ENCODE results near the gene SFRP5.

Gene SFRP5

DNA sequence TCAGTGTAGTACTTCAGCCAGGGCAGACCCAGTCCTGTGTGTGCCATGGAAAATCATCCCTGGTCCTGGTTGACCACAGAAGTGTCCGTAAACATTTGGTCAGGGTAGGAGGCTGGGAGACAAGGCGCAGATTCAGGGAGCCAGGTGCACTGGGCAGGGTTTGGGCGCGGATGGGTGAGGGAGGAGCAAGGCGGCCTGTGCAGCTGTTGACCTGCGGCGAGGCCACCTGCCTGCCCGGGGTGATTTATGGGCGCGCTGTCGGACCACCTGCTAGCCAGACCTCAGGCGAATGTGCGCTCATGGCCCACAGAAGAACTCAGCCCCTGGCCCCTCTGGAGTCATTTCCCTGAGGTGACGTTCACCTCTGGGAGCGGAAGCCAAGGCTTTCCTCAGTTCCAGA, 6.6 kb downstream of the SFRP5 start:
- DNase-seq (ENCODE audit: low read depth in 2 of 2) = no peak

DNA sequence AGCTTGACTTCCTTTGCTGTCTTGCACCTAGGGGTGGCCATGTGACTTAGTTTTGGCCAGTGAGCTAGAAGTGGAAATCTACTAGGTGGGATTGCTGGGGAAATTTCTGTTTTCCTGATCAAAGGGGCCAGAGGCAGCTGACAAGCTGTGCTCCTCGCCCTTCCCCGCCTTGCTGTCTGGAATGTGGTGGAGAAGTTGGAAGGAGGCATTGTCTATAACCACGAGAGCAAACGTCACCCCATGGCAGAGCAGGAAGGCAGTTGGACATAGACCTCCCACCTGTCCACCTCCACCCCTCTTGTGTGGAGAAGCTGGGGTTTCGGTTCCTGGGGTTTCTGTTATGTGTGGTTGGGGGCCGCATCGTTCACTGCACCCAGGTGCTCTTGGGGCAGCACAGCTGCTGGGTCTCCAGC, 7.3 kb downstream of the SFRP5 start:
- no peak for DNase-seq (ENCODE audit: low read depth in 2 of 2)

DNA sequence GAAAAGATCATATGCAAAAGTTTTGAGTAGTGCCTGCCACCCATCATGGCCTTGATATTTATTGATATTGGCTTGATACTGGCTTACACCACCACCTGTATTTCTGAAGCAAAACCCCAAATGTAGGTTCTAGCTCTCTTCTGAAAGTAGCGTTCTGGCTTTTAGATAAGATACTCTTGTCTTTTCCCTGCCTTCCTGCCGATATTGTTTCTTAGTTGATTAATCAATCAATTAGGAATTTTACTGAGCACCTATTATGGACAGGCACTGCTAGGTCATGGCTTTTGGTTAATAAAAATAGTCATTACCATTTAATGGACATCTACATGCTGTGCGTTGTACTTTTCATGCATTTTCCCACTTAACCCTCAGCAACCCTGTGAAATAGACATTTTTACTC, 7.9 kb downstream of the SFRP5 start:
- no peak for DNase-seq (ENCODE audit: low read depth in 2 of 2)

DNA sequence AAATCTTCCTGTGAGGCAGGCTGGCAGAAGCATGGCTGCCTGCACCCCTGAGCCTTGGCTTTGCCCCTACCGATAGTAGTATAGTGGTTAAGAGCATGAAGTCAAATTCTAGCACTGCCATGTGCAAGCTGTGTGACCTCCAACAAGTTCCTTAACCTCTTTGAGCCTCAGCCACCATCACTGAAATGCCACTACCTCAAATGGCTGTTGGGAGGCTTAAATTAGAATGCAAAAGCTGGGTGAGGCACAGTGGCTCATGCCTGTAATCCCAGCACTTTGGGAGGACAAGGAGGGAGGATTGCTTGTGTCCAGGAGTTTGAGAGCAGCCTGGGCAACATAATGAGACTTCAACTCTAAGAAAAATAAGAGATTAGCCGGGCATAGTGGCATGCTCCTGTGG, 8.4 kb downstream of the SFRP5 start:
- DNase-seq (ENCODE audit: low read depth in 2 of 2) = no peak

DNA sequence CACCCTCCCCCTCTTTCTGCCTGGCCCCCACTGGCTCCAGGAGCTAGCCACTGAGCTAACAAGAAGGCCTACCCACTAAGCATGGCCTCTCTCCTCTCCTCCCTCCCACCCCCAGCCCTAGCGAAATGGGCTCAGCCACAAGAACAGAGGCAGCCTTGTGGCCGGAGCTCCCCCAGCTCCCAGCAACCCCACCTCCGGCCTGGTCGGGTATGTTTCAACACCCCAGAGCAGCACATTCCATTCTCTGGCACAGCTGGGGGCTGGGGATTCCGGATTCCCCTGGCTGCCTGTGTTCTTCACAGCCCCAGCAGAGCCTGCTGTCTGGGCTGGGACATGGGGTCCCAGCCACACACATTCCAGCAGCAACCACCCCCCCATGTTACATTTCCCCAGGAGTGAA, 9.0 kb downstream of the SFRP5 start:
- no peak for DNase-seq (ENCODE audit: low read depth in 2 of 2)

DNA sequence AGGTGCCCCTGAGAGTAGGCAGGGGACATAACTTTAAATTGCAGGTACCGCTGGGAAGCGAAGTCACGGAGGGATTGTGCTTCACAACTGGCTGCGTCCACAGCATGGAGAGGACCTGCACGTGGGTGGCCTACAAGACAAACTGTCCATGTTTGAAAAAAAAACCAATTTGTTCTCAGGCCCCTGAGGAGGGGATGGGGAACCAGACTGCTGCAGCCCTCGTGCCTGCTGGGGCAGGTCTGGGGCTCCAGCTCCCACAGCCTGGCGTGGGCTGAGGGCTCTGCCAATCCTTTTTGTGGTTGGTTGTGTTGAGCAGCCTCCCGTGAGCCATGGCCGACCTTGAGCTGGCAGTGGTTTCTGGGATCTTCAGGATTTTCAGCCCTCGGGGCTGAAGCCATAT, 9.7 kb downstream of the SFRP5 start:
- DNase-seq (ENCODE audit: low read depth in 2 of 2) = no peak

DNA sequence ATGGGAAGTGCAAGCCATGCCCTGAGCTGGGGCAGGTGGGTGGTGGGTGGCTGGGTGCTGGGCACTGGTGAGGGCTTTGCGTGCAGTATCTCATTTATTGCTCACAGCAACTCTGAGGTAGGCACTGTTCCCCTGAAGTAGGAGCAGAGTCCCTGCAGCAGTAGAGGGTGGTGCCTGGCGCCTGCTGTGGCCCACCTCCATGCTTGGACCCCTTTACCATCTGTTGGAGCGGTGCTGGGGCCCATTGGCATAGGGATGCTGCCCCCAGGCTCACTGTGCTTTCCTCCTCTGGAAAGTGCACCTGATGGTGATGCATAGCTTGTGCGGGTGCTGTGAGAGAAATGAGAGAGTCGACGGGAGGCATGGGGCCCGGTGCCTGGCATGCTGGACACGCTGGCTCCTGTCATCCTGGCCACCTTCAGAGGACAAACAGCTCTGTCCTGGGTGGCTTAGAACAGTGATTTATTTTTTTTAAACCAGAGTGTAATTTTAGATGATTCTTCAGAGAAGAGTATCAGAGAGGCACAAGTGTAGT, 10.4 kb downstream of the SFRP5 start:
- DNase-seq (ENCODE audit: low read depth in 2 of 2) = no peak

DNA sequence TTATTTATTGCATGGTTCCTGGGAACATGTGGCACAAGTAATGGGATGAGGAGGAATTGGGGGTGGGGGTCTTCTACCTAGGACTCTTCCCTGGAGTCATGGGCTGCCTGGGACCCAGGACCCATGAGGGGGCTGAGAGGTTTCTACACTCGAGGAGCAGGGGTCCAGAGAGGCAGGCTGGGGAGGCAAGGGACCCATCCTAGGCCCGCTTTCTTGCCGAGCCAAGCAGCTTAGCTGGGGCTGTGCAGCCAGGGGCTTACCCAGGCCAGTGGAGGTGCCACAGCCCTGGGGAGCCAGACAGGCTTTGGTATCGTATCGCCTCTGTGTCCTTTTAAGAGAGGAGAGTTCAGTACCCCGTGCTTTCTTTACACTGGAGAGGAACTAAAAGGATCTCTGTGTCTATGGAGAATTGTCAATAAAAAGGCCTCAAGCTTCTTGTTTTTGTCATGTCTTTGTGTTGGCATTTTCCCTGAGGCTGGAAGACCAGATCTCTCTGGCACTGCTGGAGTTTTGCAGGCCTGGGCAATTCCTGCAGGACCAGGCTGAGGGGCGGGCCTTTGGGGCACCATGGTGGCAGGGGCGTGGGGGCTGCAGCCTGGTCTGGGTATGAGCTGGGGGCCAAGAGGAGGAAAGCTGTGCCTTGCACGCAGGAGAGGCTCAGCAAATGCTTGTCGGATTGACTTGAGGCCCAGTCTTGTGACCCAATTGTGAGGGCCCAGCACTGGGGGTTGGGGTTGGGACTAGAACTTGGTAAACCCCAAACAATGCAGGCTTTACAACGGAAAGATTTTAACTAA, 11.1 kb downstream of the SFRP5 start:
- DNase-seq (ENCODE audit: low read depth in 2 of 2) = no peak

DNA sequence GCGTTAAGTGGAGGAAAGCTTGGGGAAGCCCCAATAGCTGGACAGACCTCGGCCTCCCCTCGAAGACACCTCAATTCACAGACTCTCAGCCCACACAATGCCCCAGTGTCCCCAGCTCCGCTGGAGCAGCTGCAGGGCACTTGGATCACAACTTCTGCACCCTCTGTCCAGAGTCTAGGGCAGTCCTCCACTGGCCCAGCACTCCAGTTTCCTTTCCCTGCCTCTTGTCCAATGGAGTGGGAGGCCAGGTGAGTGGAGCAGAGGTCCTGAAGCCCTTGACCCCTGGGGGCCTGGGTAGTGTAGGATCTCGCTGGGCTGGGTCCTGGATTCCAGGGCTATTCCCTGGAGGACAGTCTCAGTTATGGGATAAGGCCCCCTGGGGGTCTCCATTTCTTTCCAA, 11.9 kb downstream of the SFRP5 start:
- DNase-seq (ENCODE audit: low read depth in 2 of 2) = no peak

DNA sequence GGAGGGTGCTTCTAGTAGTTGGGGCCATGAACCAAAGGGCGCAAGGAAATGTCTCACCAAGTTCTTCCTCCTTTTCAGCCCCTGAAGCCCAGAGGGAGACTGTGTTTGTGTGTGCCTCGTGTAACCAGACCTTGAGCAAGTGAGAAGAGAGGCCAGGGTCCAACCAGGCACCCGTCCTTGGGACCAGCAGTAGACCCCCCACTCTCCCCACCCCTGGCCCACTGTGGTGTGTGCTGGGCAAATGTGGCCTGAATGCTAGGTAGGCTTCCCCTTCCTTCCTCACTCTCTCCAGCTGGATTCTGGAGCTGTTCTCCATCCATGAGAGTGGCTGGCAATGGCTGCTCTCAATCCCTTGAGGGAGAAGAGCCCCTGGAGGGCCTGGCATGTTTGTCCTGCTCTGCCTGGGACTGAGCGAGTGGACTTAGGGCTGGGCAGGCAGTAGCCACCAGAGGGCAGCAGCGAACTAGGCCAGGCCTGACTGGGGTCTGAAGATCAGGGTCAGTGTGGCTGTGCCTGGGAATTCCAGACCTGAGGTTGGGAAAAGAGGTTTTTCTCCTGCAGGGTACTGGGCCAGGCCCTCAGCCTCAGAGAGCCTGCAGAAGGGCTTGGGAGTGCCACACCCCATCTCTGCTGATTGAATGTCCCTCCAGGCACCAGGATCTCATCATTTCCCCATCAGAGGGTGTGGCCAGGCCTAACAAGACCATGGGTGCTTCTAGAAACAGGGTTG, 12.5 kb downstream of the SFRP5 start:
- DNase-seq (ENCODE audit: low read depth in 2 of 2) = no peak

DNA sequence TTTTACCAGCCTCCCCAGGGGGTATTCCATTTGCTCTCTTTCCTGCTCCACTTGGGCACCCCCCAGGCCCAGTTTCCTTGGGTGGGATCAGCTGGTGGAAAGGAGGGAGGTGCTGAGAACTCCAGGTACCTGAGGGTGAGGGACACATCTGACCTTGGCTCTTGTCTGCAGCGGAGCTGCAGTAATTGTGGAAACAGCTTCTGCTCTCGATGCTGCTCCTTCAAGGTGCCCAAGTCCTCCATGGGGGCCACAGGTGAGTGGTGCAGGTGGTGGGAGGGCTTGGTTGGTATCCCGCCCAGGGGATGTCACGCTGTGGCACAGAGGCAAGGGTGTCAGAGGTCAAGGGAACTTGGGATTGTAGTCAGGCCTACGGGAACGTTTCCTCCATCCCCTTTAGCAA, 14.3 kb downstream of the SFRP5 start:
- no peak for DNase-seq (ENCODE audit: low read depth in 2 of 2)

DNA sequence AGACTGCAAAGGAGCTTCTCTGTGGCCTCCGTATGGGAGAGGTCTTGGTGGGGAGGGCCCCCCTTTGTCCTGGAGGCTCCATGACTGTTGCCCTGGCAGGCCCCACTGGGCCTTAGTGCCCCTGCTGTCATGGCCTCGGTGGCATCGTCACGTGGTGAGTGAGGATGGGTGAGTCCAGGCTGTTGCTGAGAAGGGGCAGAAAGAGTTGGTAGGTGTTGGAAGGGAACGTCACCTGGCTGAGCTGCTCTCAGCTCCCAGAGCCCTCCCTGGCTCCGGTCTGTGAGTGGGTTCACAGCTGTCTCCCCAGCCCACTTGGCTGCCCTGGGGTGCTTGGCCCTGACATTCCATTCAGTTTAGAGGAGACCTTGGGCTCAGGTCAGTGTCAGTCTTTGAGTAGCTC, 16.1 kb downstream of the SFRP5 start:
- DNase-seq (ENCODE audit: low read depth in 2 of 2) = no peak

DNA sequence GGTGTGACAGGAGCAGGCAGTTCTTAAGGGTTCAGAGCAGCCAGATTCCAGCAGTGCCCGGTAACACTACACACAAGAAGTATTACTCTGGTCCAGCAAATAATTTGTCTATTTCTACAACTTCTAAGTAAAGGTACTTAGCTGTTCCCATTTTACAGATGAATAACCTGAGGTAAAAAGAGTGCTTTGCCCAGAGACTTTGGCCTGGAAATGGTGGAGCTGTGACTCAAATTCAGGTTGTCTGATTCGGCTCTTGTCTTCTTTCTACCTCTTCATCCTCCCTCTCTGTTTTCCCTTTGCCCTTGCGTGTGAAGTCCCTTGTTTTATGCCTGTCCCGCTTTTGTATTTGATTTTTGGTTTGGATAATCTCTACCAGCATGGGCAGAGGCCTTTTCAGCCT, 17.1 kb downstream of the SFRP5 start:
- DNase-seq (ENCODE audit: low read depth in 2 of 2) = no peak

DNA sequence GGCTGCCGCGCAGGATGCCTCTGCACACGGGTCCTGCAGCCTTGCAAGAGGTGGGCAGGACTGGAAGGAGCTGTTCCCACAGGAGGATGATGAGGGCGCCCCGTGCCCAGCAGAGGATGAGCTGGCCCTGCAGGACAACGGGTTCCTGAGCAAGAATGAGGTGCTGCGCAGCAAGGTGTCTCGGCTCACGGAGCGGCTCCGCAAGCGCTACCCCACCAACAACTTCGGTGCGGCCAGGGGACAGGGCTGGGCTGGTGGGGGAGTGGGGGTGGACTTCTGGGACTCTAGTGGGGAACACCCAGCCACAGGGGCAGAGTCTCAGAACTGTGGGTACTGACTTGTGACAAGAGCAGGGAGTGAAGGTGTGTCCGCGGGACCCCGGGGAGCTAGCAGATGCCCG, 18.8 kb downstream of the SFRP5 start:
- no peak for DNase-seq (ENCODE audit: low read depth in 2 of 2)

DNA sequence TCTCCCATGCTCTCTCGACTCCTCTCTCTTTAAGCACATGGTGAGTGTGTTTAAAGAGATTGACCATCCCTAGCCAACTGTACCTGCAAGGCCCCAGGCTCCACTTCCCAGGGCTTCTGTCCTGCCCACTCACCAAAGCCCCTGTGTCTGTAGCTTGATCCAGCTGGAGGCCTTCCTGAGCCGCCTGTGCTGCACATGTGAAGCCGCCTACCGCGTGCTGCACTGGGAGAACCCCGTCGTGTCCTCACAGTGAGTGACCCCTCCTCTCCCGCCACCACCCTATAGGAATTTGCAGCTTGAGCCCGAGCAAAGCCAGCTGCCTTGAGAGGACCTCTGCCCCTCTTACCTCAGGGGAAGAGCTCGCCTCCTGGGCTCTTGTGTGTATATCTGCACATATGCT, 23.7 kb downstream of the SFRP5 start:
- no peak for DNase-seq (ENCODE audit: low read depth in 2 of 2)

DNA sequence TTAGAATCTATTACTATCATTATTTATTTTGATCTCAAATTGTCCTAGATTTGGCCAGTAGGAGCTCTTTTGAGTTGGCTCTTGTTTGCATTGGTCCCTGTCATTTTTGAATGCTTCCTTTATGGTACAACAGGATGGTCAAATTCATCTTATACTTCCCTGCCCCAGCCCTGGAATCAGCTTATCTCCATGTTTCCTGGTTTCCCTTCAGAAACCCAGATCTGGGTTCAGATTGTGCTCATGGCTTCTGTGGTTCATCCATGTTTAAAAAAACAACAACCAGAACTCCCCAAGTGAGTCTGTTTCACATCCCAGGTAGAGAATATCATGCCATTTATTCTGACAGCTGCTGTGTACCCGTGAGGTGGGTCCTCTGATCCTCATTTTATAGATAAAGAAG, 24.2 kb downstream of the SFRP5 start:
- DNase-seq (ENCODE audit: low read depth in 2 of 2) = no peak

DNA sequence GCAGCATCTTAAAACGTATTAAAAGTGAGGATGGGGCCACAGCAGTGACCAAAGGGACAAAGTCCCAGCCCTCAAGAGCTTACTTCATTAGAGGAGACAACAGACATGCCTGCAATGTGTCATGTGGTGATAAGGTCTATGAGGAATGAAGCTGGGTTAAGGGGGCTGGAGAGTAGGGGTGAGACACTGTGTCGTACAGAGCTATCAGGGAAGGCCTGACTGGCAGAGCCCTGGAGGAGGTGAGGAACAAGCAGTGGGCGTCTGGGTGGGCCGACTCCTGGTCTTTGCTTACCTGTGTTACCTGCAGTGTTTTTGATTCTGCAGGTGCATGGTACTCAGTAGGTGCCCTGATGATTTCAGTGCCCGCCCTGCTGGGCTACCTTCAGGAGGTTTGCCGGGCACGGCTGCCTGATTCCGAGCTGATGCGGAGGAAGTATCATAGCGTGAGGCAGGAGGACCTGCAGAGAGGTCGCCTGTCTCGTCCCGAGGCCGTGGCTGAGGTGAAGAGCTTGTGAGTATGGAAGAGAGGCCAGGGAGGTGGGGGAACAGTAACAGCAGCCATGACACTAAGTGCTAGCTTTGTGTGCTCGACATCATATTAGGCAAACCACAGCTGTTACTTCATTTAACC, 27.3 kb downstream of the SFRP5 start:
- no peak for DNase-seq (ENCODE audit: low read depth in 2 of 2)

DNA sequence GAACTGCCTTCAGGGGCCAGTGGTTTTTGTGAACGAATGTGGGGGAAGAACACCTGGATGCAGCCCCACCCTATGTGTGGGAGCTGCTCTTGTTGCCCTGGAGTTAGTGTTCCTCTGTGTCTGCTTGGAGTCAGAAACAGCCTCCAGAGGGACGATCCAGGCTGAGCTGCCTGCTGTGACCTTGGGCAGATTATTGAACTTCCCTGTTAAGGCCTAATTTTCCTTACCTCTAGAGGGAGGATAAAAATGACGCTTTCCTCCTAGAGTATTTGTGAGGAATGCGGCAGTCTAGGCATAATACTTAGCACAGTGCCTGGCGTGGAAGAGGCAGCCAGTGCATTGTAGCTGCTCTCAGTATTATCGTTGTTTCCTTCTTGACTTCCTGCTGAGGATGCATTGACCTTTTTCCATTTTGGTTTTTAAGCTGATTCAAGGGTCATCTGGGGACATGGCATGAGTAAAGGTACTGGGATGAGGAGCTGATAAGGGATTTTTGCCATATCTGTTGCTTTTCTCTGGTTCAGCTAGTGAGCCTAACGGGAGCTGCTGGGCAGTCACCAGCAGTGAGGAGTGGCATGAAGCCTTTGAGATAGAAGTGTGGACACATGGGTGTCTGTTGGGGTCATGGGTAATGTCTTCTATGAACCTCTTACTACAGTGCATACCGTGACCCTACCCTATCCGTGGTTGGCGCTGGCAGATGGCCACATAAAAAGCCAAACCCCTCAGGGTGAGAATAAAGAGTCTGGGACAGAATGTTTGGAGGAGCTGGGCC, 28.4 kb downstream of the SFRP5 start:
- DNase-seq (ENCODE audit: low read depth in 2 of 2) = no peak

DNA sequence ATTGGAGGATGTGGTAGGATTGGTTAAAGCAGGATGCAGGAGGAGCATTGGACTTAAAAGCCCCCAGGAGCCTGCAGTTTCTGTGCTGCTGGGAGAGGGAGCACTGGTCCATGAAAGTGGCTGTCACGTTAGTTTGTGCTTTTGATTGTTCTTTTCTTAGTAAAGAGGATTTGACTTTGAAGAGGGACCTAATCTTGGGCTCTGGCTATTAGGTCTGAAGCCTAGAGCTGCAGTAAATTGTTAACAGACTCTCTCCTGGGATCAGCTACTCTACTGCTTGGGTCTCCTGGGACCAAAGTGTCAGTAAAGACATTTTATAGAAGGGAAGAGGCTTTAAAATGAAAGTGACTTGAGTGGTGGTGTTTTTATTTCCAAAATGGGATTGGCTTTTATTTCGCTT, 31.2 kb downstream of the SFRP5 start:
- no peak for DNase-seq (ENCODE audit: low read depth in 2 of 2)

DNA sequence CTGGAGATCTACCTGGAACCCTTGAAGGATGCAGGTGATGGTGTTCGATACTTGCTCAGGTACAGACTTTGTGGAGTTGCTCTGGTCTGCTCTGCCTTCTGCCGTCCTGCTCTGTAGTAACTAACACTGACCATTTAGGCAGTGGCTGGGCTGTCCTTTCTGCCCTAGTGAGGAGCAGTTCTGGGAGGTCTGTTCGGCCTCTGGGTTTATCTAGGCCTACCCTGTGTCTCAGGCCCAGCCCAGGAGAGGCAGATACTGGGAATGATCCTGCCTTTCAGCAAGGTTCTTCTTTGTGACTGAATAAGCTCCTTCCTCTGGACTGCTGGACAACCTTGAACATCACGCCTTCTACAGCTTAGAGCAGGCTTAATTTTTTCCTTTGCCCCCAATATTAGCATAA, 33.2 kb downstream of the SFRP5 start:
- DNase-seq (ENCODE audit: low read depth in 2 of 2) = no peak

DNA sequence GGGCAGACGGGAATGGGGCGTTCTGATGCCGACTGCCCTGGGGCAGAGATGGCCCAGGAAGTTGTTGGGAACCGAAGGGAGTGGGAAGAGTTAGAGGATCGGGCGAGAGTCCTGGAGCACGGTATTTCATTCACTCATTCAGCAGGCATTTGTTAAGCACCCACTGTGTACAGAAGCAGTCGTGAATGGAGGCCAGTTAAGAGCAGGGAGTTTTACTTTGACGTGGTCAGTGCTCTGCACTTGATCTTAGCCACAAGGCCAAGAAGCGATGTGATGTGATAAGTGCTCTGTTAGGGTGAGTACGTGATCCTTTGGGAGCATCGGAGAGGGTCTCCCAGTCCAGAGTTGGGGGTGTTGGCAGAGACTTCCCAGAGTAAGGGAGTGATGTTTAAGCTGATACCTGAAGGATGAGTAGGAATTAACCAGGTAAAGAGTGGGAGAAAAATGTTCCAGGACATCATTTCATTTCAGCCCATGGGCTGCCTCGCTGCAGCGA, 34.0 kb downstream of the SFRP5 start:
- no peak for DNase-seq (ENCODE audit: low read depth in 2 of 2)

Data from stimulated activated CD8-positive, alpha-beta memory T cell treated with anti-CD3 and anti-CD28 coated beads, Interleukin-15, amount 100 ng/mL, for 4 hours (primary cell).